ENCODE results near the gene GDPD4. TPM values are rescaled to one million over a fixed set of nuclear protein-coding genes. Genes with fewer than 3 reads are reported as not detected.

Gene GDPD4
- total and polyA plus RNA-seq, 4 donors = 0.08 to 1.1 TPM; not detected in 2

- TF ChIP-seq EGR1 (IDR thresholded peaks at IDR 0.05; ENCODE audit: low read depth in 2 of 2) = no peak
- TF ChIP-seq JUND (IDR thresholded peaks at IDR 0.05) = no peak
- TF ChIP-seq RXRA (IDR thresholded peaks at IDR 0.05) = peak in 1 of 2 donors; percentile 31
- TF ChIP-seq NR2F2 (IDR thresholded peaks at IDR 0.05) = no peak
These were observed 113.5 kb downstream of the GDPD4 start (continued) for GRCh38 chr11:77187776-77188632.

GRCh38 chr11:77187111-77187750 lies 114.3 kb downstream of the GDPD4 start:
- Histone ChIP-seq H3K27me3 (ENCODE audit: control insufficient read depth in 4 of 4, insufficient read depth in 4 of 4, low read length in 3 of 4) (no peaks in the 10 kb centered on the region), H3K9ac (ENCODE audit: low read depth in 1 of 2, low read length in 2 of 2) (no peak overlapping the region), H3K4me1 (ENCODE audit: control insufficient read depth in 4 of 4, insufficient read depth in 4 of 4, low read length in 3 of 4) (peaks cover 0 to 3% (median 2%) of the 10 kb centered on the region in 4 donors), H3K27ac (ENCODE audit: low read depth in 1 of 2, low read length in 2 of 2) (no peak overlapping the region), H3K4me3 (ENCODE audit: low read depth in 1 of 3, low read length in 3 of 3) (no peak overlapping the region), H3K36me3 (ENCODE audit: control insufficient read depth in 4 of 4, insufficient read depth in 3 of 4, low read depth in 1 of 4, low read length in 3 of 4) (peaks cover 7 to 21% (median 16%) of the 10 kb centered on the region in 4 donors), H3K9me3 (ENCODE audit: control insufficient read depth in 4 of 4, low read length in 3 of 4) (no peaks in the 10 kb centered on the region)
- TF ChIP-seq YY1 (IDR thresholded peaks at IDR 0.05) (no peak), FOXA1 (IDR thresholded peaks at IDR 0.05) (no peak), CTCF (IDR thresholded peaks at IDR 0.05; ENCODE audit: low read depth, low read length, missing input control) (no peak), SP1 (IDR thresholded peaks at IDR 0.05) (no peak), ZBTB33 (IDR thresholded peaks at IDR 0.05) (no peak), RXRA (IDR thresholded peaks at IDR 0.05) (no peak), ATF3 (IDR thresholded peaks at IDR 0.05) (no peak), TAF1 (conservative IDR thresholded peaks at IDR 0.05) (no peak), RAD21 (IDR thresholded peaks at IDR 0.05) (no peak), HNF4A (conservative IDR thresholded peaks at IDR 0.05) (no peak), REST (IDR thresholded peaks at IDR 0.05) (no peak), FOXA2 (IDR thresholded peaks at IDR 0.05) (no peak), HNF4G (IDR thresholded peaks at IDR 0.05) (no peak), MAX (IDR thresholded peaks at IDR 0.05) (no peak), JUND (IDR thresholded peaks at IDR 0.05) (no peak), GABPA (IDR thresholded peaks at IDR 0.05 in 1 of 2, conservative IDR thresholded peaks at IDR 0.05 in 1 of 2) (no peak)
- no peak for DNase-seq (ENCODE audit: low spot score)
- WGBS = 84% methylated on average over 9 of the region's 9 CpGs

Data from liver (tissue), 9 donors.